T-helper 9 cell (primary cell): ENCODE measurements around the gene KHDC1.
"Not testable (repeated sequence)": the region's sequence is repeated elsewhere in the genome, so short reads cannot be mapped to it uniquely, and the experiment has no call there.

Experiments
- DNase-seq: peaks from one replicate; pipeline ENCODE4 v3.0.0-alpha.2; 2020

KHDC1 gene

DNA sequence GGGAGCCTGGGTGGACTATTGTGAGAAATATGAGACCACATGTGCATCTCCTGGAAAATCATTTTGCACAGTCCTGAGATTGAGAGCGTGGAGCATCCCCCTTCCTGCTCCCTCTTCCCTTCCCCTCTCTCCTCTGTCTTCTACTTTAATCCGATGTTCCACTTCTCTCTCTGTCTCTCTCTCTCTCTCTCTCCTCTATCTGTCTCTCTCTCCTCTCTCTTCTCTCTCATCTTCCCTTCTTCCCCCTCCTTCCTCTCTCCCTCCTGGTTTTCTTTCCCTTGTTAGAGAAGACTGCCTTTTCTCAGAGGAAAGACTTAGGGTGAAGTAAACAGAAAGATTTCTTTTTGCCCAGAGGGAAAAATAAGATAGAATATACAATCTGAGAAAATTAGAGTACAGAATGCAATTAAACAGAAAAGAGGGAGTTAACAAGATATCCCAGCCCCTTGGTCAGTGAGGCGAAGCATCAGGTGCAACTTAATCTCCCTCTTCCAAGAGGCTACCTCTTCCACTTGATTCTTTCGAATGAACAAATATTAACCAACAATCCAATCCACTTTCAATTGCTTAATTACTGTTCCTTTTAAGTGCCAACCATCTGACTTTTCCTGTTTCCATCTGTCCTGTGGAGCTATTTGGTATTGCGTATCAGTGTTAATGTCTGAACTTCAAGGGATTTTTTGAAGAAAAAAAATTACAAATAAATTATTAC, 14.6 kb downstream of the KHDC1 start:
- DNase-seq = no peak

DNA sequence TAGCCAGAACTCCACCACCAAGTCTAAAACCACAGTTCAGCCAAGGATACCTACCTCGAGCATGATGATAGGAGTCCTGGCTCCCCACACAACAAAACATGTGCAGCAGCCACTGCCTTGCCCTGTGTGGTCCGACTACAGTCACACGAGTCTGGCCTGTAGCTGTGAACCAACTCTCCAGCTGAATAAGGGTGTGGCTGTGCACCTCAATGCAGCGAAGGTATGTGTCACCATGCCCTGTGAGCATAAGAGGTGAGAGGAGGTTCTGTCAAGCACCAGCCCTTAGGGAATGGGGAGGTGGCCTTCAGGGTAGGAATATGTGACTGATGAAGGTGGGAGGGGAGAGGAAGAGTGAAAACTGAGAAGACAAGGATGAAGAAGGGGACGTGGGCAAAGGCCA, 21.0 kb downstream of the KHDC1 start:
- no peak for DNase-seq

GRCh38 chr6:73240730-73241129, 22.3 kb downstream of the KHDC1 start:
- no peak for DNase-seq

- no peak for DNase-seq
These were observed 26.7 kb downstream of the KHDC1 start for GRCh38 chr6:73236144-73236750.

GRCh38 chr6:73234733-73235132, 28.3 kb downstream of the KHDC1 start:
- DNase-seq = no peak

DNA sequence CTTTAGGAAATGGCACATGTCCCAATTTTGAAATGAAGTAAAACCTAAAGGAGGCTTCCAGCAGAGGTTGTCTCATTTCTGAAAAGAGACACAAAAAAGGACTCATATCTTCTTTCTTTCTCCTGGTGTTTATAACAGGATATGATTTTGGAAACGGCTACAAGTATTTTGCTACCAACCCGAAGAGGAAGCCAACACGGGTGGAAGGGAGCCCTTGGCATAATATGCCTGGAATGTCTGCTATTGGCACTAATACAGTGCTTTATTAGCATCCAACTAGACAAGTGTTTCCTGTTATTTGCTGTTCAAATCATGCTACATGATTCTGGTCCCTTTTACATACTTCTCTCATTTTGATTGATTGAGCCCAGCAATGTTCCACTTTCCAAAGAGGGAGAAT, 29.0 kb downstream of the KHDC1 start:
- not testable (repeated sequence) for DNase-seq

DNA sequence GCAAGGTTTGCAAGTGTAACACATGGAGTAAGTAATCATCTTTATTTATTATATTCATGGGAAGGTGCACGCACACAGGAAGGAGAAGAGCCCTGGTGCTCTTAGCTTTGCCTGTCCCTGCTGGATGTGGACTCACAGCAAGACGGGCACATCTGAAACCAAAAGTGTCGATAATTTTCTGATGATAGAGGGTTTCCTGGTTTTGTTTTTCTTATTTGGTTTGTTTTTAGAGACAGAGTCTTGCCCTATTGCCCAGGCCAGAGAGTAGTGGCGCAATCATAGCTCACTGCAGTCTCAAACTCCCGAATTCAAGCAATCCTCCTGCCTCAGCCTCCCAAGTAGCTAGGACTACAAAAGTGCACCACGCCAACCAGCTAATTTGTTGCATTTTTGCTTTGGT, 29.9 kb downstream of the KHDC1 start:
- DNase-seq = no peak

GRCh38 chr6:73231986-73232391, 31.0 kb downstream of the KHDC1 start:
- DNase-seq = no peak

DNA sequence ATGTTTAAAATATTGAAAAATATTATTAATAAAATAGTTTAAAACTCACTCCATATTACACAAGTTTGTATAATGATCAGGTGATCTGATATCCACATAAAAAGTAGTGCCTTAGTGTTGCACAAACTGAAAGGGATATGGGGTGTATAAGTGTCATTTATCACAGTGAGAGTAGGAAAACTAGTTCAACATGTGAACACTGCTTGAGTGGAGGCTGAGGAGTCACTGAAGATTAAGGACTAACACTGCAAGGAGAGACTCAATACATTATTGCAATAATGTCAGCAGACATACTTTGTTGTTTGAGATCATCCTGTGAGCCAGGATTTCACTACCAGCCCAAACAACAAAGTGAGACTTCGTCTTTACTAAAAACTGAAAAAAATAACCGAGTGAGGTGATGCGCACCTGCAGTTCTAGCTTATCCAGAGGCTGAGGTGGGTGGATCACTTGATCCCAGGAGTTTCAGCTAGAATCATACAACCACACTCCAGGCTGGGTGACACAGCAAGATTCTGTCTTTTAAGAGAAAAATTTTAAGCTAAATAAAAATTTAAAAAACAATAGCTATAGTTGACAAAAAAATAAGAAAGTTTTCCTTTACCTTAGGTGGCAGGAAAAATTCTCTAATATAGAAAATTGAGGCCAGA, 35.3 kb downstream of the KHDC1 start:
- DNase-seq = no peak

DNA sequence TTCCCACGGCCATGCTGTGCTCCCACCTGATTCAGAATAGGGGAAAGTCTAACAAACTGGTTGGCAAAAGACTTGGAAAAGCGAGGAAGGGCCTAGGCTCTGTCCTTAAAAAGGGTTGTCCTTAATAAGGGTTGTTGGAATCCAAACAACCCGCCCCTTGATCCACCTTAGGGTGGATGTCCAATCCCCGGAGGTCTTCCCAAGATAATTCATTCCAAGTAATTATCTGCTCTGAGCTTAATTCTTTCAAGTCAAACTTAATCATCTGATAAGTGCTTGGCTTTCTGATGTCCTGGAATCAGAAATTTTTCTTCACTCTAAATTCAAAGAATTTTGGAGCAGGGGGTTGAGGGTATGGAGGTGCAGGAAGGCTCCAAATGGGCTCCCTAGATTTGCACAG, 37.6 kb downstream of the KHDC1 start, which contains the start of gene KHDC1L:
Gene KHDC1L (minus strand): TSS at position 101 of the 400 bp plus-strand sequence. CDS start 88 bp downstream, at position 13.
- no peak for DNase-seq

DNA sequence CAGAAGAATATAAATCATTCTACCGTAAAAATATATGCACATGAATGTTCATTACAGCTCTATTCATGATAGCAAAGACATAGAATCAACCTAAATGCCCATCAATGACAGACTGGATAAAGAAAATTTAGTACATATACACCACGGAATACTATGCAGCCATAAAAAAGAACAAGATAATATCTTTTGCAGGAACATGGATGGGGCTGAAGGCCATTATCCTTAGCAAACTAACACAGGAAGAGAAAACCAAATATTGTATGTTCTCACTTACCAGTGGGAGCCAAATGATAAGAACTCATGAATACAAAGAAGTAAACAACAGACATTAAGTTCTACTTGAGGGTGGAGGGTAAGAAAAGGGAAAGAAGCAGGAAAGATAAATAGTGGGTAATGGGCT, 46.1 kb downstream of the KHDC1 start:
- DNase-seq = no peak

- no peak for DNase-seq
These were observed 53.9 kb downstream of the KHDC1 start for GRCh38 chr6:73209117-73209516.

DNA sequence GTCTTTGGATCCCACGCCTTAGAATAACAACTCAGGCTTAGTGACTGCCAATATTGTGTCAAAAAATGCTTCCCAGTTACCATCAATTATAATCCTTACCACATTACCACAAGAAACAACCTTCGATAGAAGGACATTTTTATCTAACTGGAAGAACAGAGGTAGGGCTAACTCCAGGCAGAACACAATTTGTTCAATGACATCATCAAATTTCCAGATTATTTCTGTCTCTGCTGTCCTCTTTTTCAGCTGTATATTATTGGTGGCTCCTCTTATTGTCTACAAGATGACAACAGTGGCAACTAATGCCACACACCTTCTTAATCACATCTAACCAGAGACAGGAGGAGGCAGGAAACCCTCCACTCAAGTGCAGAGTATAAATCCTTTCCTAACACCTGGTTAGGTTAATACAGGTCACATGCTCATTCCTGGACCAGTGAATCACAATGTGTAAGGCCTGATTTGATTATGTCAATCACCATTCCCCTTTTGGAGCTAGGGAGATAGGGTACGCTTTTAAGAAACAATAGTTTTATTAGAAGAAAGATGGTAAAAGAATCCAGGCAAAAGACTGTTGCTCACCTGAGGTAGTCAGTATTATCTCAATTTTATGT, 55.7 kb downstream of the KHDC1 start:
- no peak for DNase-seq

DNA sequence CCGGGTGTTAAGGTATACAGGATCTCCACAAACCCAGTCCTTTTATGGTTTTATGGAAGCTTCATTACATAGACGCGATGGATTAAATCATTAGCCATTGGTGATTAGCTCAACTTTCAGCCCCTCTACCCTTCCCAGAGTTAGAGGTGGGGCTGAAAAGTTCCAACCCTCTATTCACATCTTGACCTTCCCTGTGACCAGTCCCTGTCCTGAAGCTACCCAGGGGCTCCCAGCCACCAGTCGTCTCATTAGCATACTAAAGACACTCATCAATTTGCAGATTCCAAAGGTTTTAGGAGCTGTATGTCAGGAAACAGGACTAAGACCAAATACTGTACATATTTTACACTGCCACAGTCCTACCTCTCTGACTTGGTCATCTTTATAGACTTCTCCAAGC, 58.7 kb downstream of the KHDC1 start:
- no peak for DNase-seq

GRCh38 chr6:73203098-73203497, 59.9 kb downstream of the KHDC1 start:
- DNase-seq = no peak

- no peak for DNase-seq
These were observed 62.3 kb downstream of the KHDC1 start for GRCh38 chr6:73200735-73201134.

DNA sequence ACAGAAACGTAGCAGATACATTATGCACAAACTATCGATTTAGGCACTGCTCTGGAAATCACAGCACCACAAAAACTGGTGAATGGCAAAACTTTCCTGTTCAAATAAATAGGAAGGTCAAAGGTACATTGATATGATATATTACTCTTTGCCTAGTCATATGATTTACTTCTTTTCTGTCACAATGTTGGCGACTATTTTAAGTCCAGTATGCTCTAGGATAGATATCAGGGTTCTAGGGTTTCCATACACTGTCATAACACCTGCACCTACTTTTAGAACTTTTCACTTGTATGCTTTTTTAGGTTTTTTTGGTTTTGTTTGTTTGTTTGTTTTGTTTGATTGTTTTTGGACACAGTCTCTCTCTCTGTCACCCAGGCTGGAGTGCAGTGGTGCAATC, 62.7 kb downstream of the KHDC1 start:
- DNase-seq = no peak

GRCh38 chr6:73194744-73195143, 68.3 kb downstream of the KHDC1 start:
- no peak for DNase-seq

DNA sequence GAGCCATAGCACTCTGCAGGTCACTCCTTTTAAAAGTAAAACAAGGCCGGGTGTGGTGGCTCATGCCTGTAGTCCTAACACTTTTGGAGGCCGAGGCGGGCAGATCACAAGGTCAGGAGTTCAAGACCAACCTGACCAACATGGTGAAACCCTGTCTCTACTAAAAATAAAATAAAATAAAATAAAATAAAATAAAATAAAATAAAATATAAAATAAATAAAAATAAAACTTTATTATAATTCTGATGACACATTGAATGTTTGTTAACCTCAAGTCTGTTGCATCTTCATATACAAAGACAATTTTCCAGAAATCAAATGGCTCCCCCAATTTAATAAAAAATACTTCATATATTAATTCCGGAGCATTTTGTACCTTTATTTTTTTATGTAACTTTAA, 69.7 kb downstream of the KHDC1 start:
- DNase-seq = not testable (repeated sequence)
